Omental fat pad (tissue), 4 donors: Measurements from ENCODE around the gene HLCS. TPM values are rescaled to one million over a fixed set of nuclear protein-coding genes. Genes with fewer than 3 reads are reported as not detected.

ENCODE experiments used
- ATAC-seq: fragments of 150-250 bp; one replicate; pipeline ENCODE4 v1.9.1; 2016; ENCODE audit warnings: mild to moderate bottlenecking, moderate library complexity; ENCODE audit not compliant: low FRiP score
- DNase-seq: peaks from one replicate; pipeline ENCODE4 v3.0.0-alpha.2; 2019; ENCODE audit warnings: low spot score
- total RNA-seq, 4 donors: library from RNA; depleted of rRNA; stranded (reverse); fragments of >200 nt; gene quantifications; one replicate each; pipeline ENCODE4 v1.1.0, GENCODE V29; 2016
- TF ChIP-seq, protein P1 (sequence below), 3 donors: fragments of 450-650 bp; IDR thresholded peaks; one replicate each; pipeline ENCODE4 v1.5.1; 2016 to 2017; ENCODE audit warnings: antibody characterized with exemption in 3 of 3, mild to moderate bottlenecking in 3 of 3, moderate library complexity in 2 of 3

The HLCS gene
- total RNA-seq, 4 donors from 2014 or later = 14.3 to 19.3 (median 17.6) TPM

DNA sequence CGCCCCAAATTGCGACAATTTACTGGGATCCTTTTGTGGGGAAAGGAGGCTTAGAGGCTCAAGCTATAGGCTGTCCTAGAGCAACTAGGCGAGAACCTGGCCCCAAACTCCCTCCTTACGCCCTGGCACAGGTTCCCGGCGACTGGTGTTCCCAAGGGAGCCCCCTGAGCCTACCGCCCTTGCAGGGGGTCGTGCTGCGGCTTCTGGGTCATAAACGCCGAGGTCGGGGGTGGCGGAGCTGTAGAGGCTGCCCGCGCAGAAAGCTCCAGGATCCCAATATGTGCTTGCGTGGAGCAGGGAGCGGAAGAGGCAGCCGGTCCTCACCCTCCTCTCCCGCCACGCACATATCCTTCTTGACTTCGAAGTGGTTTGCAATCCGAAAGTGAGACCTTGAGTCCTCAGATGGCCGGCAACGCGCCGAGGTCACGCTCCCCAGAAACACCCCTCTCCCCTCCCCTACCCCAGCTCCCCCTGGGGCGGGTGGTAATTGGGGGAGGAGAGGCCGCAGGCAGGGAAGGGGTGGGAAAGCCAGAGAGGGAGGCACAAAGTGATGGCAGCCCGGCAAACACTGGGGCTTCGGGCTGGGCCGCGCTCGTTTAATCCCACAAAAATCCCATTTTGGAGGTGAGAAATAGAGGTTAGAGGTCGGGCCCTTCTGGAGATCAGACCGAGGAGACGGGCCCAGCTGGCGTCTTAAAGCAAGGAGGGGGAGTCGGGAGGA, 261.4 kb downstream of the HLCS start:
- TF ChIP-seq, protein P1, sequence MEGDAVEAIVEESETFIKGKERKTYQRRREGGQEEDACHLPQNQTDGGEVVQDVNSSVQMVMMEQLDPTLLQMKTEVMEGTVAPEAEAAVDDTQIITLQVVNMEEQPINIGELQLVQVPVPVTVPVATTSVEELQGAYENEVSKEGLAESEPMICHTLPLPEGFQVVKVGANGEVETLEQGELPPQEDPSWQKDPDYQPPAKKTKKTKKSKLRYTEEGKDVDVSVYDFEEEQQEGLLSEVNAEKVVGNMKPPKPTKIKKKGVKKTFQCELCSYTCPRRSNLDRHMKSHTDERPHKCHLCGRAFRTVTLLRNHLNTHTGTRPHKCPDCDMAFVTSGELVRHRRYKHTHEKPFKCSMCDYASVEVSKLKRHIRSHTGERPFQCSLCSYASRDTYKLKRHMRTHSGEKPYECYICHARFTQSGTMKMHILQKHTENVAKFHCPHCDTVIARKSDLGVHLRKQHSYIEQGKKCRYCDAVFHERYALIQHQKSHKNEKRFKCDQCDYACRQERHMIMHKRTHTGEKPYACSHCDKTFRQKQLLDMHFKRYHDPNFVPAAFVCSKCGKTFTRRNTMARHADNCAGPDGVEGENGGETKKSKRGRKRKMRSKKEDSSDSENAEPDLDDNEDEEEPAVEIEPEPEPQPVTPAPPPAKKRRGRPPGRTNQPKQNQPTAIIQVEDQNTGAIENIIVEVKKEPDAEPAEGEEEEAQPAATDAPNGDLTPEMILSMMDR (IDR thresholded peaks at IDR 0.05) = no peak
- ATAC-seq (no peak), DNase-seq (no peak)

GRCh38 chr21:36704281-36704957, 262.1 kb downstream of the HLCS start:
- no peak for ATAC-seq
- TF ChIP-seq, protein P1 (IDR thresholded peaks at IDR 0.05) = no peak
- no peak for DNase-seq

- ATAC-seq (no peak), DNase-seq (no peak)
- TF ChIP-seq, protein P1 (IDR thresholded peaks at IDR 0.05) = no peak
Measured at GRCh38 chr21:36703626-36704280, 262.7 kb downstream of the HLCS start.

DNA sequence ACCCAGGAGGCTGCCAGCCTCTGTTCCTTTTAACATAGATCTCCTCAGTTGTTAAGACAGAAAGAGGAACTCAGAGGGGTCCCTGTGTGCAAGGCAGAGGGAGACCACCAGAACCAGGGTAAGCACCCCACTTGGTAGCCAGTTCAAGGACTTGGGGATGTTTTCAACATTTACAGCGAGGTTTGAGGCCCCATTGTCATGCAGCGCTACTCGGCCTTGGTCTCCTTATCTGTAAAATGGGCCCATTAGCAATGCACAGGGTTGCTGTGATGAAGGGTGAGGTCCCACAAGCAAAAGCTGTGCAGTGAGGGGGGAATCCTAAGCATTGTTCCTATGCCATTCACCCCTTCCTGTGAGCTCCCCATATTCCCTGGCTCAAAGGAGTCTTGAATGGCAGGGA, 263.3 kb downstream of the HLCS start:
- TF ChIP-seq, protein P1 (IDR thresholded peaks at IDR 0.05) = no peak
- DNase-seq (no peak), ATAC-seq (no peak)

DNA sequence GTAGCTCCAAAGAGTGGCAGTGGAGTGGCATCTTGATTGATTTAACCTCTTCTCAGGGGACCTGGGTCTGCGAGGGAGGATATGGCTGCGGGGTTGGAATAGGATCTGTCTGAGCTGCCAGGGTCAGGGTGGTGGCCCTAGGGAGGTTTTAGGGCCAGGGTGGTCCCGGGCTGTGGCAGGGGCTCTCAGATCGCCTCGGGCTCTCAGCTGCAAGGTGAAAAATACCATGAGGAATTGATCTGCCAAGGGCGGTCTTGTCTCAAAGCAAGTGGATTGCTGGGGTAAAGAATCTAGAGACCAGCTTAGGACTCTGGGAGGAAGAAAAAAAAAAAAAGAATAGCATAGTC, 263.9 kb downstream of the HLCS start:
- DNase-seq = no peak
- ATAC-seq = no peak
- TF ChIP-seq, protein P1 (IDR thresholded peaks at IDR 0.05) = no peak

DNA sequence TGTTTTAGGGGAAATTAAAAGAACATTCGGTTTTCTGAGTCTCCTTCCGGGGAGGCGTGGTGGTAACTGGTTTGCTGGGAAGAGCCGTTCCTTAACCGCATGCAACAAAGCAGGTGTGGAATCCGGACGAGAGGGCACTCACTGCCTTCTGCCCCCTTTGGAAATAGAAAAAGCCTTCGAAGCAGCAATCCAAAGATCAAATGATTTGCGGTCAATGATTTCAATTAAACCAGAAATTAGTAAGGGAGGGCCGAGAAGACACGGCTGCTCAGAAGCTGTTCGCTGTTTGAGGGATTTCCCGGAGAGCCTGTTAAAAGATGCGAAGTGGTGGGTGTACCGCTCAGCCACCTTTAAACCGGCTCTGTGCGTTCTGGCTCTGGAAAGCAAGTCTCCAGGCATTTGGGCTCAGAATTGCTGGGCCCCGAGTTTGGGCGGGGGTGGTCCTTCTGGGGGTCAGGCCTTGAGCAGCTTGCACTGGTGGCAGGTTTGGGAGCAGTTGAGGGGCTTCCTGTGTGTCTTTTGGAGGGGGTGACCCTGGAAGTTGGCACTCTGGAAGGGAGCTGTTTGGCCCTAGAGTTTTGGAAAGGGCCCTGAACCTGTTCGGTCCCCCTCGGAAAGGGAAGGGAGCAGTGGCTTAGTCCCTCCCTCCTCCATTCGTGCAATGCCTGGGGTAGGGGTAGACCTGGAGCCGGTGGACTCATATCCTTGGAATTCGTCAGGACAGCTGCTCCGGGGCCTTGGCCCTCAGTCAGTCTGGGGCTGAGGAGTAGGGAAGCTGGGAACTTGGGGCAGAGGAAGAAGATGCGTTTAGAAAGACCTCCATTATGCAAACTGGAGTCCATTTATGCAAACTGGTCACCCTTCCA, 264.5 kb downstream of the HLCS start:
- DNase-seq (no peak), ATAC-seq (no peak)
- TF ChIP-seq, protein P1 (IDR thresholded peaks at IDR 0.05) = no peak
